GM21528 (cell line): ENCODE data around the gene PALM.

ENCODE experiments used
- ATAC-seq: cut with Tn5 transposase; IDR thresholded peaks from one replicate; pipeline ENCODE4 v1.9.1; 2021; ENCODE audit warnings: mild to moderate bottlenecking, moderate library complexity; ENCODE audit not compliant: unreplicated experiment, low FRiP score

Gene PALM

DNA sequence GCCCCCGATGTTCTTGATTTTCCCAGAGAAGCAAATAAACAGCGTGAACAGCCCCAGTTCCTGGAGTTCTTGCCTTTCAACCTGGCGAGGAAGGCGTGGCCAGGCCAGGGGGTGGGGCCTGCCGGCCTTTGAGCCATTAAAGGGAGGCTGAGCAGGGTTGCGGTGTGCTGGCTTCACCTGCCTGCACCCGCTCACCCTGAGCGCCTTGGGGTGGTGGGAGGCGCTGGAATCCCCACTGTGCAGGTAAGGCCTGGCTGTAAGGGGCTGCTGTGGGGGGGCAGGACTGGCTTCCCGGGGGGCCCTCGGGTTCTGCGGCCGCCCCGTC is 39.5 kb downstream of the PALM start:
- no peak for ATAC-seq

DNA sequence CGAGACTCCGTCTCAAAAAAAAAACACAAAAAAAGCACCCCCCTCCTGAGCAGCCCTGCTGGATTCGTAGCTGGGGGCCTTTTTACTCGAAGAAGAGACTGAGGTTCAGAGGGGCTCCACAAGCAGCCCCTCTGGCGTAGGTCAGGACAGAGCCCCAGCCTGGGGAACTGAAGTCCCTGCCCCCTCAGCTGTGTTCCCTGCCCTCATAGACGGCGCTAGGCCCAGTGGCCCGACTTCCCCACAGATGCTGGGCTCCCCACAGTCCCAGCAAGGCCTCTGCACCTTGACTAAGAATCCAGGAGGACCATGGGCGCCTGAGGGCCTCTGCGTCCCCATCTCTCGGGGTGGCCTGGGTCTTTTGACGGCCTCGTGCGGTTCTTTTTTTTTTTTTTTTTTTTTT is 41.1 kb downstream of the PALM start:
- no peak for ATAC-seq

DNA sequence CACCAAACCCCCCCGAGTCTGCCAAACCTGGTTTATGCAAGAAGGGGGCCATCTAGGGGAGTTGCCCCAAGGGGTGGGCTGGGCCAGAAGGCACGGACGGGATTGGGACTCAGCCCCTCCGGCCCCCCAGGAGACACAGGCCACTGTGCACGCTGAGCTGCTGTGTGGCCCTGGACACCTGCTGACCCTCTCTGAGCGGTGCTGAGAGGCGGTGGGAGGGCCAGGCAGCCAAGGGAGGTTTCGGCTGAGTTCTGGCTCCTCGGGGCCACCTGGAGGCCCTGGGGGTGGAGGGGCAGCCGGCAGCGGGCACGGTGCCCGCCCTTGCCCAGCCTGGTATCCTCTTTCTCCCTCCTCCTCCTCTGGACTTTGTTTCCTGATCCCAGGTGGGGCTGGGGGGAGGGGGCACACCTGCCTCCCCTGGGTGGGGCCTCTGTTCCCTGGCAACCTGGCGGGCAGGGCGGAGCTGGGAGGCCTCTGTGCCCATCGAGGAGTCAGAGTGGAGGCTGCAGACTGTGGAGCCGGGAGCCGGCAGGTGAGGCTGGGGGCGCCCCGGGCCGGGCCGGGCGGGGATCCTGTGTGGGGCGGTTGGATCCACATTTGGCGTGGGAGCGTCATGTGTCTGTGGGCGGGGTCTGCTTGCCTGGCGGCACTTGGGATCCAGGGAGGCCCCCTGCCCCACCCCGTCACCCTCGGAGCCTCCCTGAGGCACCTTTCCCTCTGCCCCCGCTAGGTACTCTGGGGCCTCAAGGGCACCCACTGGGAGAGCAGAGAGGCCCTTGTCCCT is 42.1 kb downstream of the PALM start, which contains the start of gene MISP:
Gene MISP, plus strand, starts transcription at position 473 of the 784 bp plus-strand sequence. CDS start 5,835 bp downstream, outside the sequence.
- no peak for ATAC-seq

DNA sequence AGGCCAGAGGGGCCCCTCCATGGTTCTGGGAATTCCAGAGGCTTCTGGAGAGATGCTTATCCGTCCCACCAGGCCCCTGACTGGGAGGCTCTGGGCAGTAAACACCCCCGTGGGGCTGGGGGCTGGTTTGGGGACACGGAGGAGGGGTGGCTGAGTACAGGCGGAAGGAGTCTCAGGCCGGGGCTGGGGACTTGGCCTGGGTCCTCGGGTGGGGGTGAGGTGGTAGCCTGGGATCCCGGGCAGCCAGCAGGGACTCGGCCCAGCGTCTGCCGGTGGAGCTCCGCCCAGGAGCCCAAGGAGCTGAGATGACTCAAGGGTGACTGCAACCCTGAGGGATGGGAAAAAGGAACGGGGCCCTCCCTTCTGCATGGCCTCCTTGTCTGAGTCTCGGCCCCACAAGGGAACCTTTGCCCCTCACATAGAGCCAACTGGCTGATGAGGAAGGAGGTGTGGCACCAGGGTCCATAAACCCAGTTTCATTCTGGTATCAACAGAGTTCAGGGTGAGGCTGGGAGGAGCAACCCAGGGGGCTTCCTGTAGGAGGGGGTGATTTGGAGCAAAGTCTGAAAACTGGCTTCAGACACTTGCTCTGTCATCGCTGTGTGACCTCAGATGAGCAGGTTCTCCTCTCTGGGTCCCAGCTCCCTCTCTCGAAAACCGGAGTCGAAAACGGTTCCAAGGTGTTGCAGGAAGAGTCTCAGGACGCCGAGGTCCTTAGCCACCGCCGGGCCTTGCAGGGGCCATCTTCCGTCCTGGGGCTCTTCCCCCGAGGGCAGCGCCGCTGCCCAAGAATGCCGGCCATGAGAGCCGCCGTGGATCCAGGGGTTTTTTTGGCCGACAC is 43.0 kb downstream of the PALM start:
- ATAC-seq = no peak

DNA sequence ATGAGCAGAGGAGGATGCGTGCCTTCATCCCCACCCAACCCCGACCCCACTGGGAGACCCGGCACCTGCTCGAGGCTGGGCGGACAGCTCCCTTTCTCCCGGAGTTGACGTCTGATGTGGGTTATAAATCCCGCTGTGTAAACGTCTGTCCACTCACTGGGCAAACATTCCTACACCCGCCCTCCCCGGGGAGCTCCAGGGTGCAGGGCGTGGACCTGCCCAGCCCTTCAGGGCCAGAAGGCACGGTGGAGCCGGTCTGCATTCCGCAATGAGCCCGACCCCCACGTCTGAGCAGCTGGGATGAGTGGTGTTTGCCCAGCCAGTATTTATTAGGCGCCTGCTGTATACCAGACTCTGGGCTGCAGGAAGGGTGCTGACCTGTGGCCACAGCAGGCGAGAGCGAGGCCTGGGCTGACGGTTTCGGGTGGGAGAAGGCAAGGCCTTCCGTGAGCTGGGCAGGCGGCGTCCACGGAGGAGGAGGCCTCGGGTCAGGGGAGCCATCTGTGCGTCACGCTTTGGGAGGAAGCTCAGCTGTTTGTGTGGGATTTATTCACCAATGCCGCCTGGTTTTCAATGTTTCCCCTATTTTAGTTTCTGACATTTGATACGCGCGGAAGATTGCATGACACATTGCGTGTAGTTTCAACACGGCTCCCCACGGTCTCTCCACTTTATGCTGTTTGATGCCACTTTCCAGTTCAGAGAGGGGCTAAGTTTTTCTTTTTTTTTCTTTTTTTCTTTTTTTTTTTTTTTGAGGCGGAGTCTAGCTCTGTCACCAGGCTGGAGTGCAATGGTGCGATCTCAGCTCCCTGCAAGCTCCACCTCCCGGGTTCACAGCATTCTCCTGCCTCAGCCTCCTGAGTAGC is 44.1 kb downstream of the PALM start:
- no peak for ATAC-seq

DNA sequence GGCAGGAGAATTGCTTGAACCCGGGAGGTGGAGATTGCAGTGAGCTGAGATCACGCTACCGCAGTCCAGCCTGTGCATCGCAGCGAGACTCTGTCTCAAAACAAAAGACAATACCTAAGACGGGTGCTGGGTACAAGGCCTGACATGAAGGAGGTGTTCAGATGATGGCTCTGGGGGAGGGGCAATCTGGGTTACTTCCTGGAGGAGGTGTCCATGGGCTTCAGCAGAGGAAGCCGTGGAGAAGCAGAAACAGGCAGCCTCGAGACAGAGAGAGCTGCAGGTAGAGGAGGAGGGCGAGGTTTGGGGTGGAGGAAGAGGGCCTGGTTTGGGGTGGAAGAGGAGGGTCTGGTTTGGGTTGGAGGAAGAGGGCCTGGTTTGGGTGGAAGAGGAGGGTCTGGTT is 45.8 kb downstream of the PALM start:
- no peak for ATAC-seq

DNA sequence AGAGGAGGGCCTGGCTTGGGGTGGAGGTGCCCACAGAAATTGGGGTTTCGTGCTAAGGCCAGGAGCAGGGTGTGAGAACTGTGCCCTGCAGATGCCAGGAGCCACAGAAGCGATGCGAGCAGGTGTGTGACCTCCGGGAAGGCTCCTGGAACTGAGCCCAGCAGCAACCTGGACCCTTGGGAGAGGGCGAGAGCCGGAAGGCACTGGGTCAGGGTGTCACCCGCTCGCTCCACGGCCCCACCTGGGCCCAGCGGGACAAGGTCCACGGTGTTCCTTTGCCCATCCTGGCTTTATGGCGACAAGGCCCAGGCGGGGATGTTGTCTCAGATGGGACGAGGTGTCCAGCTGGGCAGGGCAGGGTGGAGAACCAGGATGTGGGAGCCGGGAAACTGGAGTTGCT is 46.3 kb downstream of the PALM start:
- ATAC-seq = no peak

DNA sequence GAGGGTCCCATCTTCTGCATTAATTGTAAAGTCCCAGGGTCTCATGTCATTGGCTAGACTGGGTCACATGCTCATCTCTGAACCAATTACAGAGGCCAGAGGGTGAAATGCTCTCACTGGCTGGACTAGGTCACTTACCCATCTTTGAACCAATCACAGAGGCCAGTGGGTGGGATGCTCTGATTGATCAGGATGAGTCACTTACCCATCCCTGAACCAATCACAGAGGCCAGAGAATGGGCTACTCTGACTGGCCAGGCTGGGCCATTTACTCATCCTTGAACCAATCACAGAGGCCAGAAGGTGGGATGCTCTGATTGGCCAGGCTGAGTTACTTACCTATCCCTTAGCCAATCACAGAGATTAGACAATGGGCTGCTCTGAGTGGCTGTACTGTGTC is 47.5 kb downstream of the PALM start:
- ATAC-seq = no peak

DNA sequence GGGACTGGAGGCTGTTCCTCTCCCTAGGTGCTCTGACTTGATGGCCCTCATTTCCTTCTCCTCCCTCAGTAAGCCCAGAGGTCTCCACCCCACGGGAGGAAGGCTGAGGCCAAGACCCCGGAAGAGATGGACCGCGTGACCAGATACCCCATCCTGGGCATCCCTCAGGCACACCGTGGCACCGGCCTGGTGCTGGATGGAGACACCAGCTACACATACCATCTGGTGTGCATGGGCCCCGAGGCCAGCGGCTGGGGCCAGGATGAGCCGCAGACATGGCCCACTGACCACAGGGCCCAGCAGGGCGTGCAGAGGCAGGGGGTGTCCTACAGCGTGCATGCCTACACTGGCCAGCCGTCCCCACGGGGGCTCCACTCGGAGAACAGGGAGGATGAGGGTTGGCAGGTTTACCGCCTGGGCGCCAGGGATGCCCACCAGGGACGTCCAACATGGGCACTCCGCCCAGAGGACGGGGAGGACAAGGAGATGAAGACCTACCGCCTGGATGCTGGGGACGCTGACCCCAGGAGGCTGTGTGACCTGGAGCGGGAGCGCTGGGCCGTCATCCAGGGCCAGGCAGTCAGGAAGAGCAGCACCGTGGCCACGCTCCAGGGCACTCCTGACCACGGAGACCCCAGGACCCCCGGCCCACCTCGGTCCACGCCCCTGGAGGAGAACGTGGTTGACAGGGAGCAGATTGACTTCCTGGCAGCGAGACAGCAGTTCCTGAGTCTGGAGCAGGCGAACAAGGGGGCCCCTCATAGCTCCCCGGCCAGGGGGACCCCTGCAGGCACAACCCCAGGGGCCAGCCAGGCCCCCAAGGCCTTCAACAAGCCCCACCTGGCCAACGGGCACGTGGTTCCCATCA is 48.3 kb downstream of the PALM start:
- no peak for ATAC-seq

DNA sequence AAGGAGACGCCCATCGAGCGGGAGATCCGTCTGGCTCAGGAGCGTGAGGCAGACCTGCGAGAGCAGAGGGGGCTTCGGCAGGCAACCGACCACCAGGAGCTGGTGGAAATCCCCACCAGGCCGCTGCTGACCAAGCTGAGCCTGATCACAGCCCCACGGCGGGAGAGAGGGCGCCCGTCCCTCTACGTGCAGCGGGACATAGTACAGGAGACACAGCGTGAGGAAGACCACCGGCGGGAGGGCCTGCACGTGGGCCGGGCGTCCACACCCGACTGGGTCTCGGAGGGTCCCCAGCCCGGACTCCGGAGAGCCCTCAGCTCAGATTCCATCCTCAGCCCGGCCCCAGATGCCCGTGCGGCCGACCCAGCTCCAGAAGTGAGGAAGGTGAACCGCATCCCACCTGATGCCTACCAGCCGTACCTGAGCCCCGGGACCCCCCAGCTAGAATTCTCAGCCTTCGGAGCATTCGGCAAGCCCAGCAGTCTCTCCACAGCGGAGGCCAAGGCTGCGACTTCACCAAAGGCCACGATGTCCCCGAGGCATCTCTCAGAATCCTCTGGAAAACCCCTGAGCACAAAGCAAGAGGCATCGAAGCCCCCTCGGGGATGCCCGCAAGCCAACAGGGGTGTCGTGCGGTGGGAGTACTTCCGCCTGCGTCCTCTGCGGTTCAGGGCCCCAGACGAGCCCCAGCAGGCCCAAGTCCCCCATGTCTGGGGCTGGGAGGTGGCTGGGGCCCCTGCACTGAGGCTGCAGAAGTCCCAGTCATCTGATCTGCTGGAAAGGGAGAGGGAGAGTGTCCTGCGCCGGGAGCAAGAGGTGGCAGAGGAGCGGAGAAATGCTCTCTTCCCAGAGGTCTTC is 49.3 kb downstream of the PALM start:
- ATAC-seq = no peak

DNA sequence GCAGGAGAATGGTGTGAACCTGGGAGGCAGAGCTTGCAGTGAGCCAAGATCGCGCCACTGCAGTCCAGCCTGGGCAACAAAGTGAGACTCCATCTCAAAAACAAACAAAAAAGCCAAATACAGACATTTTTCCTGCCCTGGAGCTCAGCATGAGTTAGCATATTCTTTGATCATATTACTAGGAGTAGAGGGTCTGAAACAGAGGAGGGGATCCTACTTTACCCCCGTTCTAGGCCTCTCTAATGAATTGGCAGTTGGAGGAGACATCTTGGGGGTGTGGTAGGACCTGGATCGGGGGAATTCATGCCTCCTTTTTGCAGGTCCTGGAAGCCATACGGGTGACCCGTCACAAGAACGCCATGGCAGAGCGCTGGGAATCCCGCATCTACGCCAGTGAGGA is 54.4 kb downstream of the PALM start:
- ATAC-seq = no peak

DNA sequence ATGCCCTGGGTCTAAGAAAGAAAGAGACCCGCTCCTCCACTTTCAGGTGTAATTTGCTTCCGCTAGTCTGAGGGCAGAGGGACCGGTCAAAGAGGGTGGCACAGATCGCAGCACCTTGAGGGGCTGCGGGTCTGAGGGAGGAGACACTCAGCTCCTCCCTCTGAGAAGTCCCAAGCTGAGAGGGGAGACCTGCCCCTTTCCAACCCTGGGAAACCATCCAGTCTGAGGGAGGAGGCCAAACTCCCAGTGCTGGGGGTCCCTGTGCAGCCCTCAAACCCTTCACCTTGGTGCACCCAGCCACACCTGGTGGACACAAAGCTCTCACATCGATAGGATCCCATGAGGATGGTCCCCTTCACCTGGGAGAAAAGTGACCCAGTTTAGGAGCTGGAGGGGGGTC is 55.1 kb downstream of the PALM start:
- ATAC-seq = no peak

DNA sequence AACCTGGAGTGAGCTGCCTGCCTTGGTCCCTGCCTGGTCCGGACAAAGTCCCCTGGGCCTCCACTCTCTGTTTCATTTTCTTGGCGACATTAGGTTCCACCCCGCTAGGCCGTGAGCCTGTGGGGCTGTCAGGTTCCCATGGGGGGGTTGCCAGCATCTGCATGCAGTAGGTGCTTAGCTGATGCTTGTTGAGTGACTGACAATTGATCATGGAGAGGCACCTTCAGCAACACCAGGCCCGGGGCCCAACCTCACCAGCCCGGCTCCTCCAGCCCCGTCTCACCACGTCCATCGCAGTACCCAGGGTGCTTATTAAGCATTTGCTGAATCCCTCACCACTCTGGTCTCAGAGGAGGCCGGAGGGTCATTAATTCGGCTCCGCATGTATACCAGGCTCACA is 55.6 kb downstream of the PALM start:
- no peak for ATAC-seq

DNA sequence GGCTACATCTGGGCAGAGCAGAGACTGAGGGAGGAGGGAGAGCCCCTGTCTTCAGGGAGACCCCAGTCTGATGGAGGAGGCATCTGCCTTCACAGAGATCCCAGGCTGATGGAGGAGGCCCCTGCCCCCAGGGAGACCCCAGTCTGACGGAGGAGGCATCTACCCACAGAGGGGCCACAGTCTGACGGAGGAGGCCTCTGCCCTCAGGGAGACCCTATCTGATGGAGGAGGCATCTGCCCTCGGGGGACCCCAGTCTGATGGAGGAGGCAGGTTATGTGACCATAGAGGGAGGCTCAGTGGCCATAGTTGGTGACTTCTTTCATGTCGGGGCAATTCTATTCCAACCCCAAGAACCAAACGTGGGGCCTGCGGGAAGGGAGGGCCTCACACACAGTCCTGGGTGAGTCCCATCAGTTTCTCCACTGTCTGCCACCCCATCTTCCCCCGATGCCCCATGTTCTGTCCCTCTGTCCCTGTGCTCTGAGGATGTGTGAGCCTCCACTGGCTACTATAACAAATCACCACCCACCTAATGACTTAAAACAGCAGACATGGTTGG is 56.5 kb downstream of the PALM start:
- ATAC-seq = no peak

DNA sequence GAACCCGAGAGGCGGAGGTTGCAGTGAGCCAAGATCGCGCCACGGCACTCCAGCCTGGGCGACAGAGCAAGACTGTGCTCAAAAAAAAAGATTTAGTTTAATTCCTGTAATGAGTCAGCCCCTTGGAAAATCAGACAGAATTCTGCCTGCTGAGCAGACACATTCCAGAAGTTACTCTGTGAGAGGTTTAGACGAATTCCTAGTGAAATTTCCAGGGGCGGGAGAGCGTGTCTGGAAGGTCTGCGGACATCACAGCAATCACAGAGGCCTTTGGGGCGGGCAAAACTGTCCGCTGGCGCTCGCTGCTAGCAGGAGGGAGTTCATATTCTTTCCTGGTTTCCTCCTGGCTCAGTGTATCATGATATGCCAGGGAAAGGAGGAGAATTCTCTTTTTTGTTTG is 59.7 kb downstream of the PALM start:
- no peak for ATAC-seq

DNA sequence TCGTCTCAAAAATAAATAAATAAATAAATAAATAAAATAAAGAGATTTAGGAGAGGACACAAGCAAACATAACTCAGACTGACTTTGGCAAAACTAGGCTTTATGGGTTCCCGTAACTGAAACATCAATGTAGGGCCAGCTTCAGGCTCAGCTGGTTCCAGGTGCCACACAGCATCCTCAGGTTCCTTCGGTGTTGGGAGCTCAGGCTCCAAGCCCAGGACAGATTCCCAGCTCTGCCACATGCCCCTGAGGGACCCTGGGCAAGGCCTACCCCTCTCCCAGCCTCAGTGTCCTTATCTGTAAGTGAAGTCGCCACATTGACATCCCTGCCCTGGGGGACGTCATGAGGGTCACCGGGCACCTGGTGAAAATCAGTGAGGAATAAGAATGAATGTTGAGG is 60.9 kb downstream of the PALM start:
- ATAC-seq = no peak

DNA sequence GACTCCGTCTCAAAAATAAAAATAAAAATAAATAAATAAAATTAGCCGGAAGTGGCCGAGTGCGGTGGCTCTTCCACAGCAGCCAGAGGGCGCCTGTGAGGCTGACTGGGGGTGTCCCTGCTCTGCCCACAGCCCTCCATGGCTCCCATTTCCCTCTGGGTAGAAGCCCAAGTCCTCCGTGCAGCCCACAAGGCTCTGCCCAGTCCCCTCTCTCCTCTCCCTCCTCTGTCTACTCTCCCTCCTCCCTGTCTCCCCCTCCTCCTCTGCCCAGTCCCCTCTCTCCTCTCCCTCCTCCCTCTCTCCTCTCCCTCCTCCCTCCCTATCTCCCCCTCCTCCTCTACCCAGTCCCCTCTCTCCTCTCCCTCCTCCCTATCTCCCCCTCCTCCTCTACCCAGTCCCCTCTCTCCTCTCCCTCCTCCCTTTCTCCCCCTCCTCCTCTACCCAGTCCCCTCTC is 62.6 kb downstream of the PALM start:
- no peak for ATAC-seq

DNA sequence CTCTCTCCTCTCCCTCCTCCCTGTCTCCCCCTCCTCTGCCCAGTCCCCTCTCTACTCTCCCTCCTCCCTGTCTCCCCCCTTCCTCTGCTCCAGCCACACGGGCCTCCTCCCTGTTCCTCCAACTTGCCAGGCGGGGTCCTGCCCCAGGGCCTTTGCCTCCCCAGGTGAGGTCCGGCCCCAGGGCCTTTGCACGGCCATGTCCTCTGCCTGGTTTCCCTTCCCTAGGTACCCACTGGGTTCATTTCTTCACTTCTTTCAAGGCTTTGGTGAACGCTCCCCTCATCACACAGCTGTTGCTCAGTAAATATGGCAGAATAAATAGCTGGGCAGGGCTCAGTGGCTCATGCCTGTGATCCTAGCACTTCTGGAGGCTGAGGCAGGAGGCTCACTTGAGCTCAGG is 63.3 kb downstream of the PALM start:
- no peak for ATAC-seq
